ENCODE measurements around the gene VWA8. TPM values are rescaled to one million over a fixed set of nuclear protein-coding genes. Genes with fewer than 3 reads are reported as not detected.

Gene VWA8
- total and polyA plus RNA-seq, 2 of the 8 experiments (the other 6 are each of a cell fraction or from before 2014, with no cell fraction given): 5.9 to 19.6 TPM

GRCh38 chr13:41833831-41834230 is 127.1 kb downstream of the VWA8 start:
- H2AK5ac ChIP-seq (ENCODE audit: low read depth, low read length): no peak overlapping the region
- FAIRE-seq: no peak
- H2AFZ ChIP-seq (ENCODE audit: low read length): no peak overlapping the region
- no peaks in the 10 kb centered on the region for H3K4me1 ChIP-seq (replicated peaks in 1 of 4; ENCODE audit: control insufficient read depth in 3 of 4, insufficient read depth in 4 of 4, low read length in 3 of 4)
- H2BK5ac ChIP-seq (ENCODE audit: low read depth, low read length): no peak overlapping the region
- H3K79me1 ChIP-seq (ENCODE audit: low read depth, low read length): no peaks in the 10 kb centered on the region
- H3K79me2 ChIP-seq (ENCODE audit: control insufficient read depth in 1 of 2, insufficient read depth in 2 of 2, low read length in 2 of 2): no peaks in the 10 kb centered on the region
- no peaks in the 10 kb centered on the region for H4K20me1 ChIP-seq (replicated peaks in 1 of 2; ENCODE audit: control insufficient read depth in 1 of 2, insufficient read depth in 2 of 2, low read length in 2 of 2)
- no peak overlapping the region for H3K4ac ChIP-seq (replicated peaks; ENCODE audit: insufficient read length, low read depth, low read length)
- H3K56ac ChIP-seq (replicated peaks; ENCODE audit: insufficient read length, low read depth, low read length): no peak overlapping the region
- H3K23me2 ChIP-seq (ENCODE audit: low read depth, low read length): no peaks in the 10 kb centered on the region
- no peak overlapping the region for H3K23ac ChIP-seq (ENCODE audit: insufficient read length)
- no peak overlapping the region for H3K18ac ChIP-seq (ENCODE audit: extremely low read depth, low read length)
- H2BK20ac ChIP-seq (ENCODE audit: low read length): no peak overlapping the region
- no peak overlapping the region for H4K8ac ChIP-seq (ENCODE audit: extremely low read depth, insufficient read depth, low read length)
- no peaks in the 10 kb centered on the region for H3K9me3 ChIP-seq (ENCODE audit: insufficient read depth in 2 of 2, low read depth in 1 of 2, low read length in 1 of 2)
- H3K36me3 ChIP-seq (ENCODE audit: control insufficient read depth in 2 of 4, insufficient read depth in 4 of 4, low read length in 3 of 4): peaks cover 0 to 3% (median 0%) of the 10 kb centered on the region in 4 experiments; a peak in 3 of 8 replicates
- no peak for DNase-seq (ENCODE audit: low read depth in 1 of 2, low spot score in 2 of 2)
- no peak overlapping the region for H2BK120ac ChIP-seq (replicated peaks; ENCODE audit: low read depth, low read length)
- H3K27me3 ChIP-seq (replicated peaks in 1 of 4; ENCODE audit: control insufficient read depth in 3 of 4, extremely low read depth in 1 of 4, insufficient read depth in 3 of 4, low read length in 3 of 4): no peaks in the 10 kb centered on the region
- CTCF ChIA-PET (ENCODE audit: partially characterized antibody): interaction anchor here (0.7 to 1.2 kb wide), 2 partner anchors 150 to 195 kb away, joined by 3 to 4 read pairs; no protein-coding TSS in a partner anchor
- H4K5ac ChIP-seq (ENCODE audit: insufficient read length, low read depth, low read length): no peak overlapping the region
- POLR2A ChIA-PET (ENCODE audit: partially characterized antibody): interaction anchor here (0.6 kb wide), 1 partner anchor 450 kb away, joined by 3 read pairs; no protein-coding TSS in a partner anchor
- H3K4me2 ChIP-seq (ENCODE audit: insufficient read depth in 1 of 2, low read depth in 2 of 2, low read length in 2 of 2): no peak overlapping the region
- no peak overlapping the region for H3K4me3 ChIP-seq (ENCODE audit: extremely low read depth in 1 of 4, insufficient read depth in 2 of 4, low read depth in 3 of 4, low read length in 4 of 4)
- no peak overlapping the region for H2BK12ac ChIP-seq (ENCODE audit: low read depth, low read length)
- H2BK15ac ChIP-seq (ENCODE audit: low read length): no peak overlapping the region
- no peak overlapping the region for H3K9ac ChIP-seq (replicated peaks in 1 of 4; ENCODE audit: extremely low read depth in 1 of 4, low read depth in 3 of 4, low read length in 3 of 4)
- H3K27ac ChIP-seq (ENCODE audit: low read depth, low read length): no peak overlapping the region
- no peak overlapping the region for H4K91ac ChIP-seq (replicated peaks; ENCODE audit: insufficient read length, low read length)
- H3K14ac ChIP-seq (ENCODE audit: insufficient read length): no peak overlapping the region
- TF ChIP-seq BACH1 (IDR thresholded peaks at IDR 0.05; ENCODE audit: low read length) (no peak), RFX5 (IDR thresholded peaks at IDR 0.05; ENCODE audit: borderline replicate concordance, low read depth, low read length) (no peak), CHD2 (IDR thresholded peaks at IDR 0.05; ENCODE audit: low read length) (no peak), HDAC6 (IDR thresholded peaks at IDR 0.05; ENCODE audit: low read depth, low read length) (no peak), GABPA (IDR thresholded peaks at IDR 0.05; ENCODE audit: borderline replicate concordance, insufficient read depth, low read length) (no peak), BRCA1 (IDR thresholded peaks at IDR 0.05; ENCODE audit: low read depth, low read length) (no peak), CTCF (IDR thresholded peaks at IDR 0.05; ENCODE audit: control extremely low read depth in 1 of 3, insufficient read depth in 1 of 3, low read depth in 1 of 3, low read length in 3 of 3) (no peak), ATF3 (IDR thresholded peaks at IDR 0.05; ENCODE audit: insufficient read depth, low read depth, low read length) (no peak), CBX5 (IDR thresholded peaks at IDR 0.05; ENCODE audit: low read depth, low read length) (no peak), CTBP2 (IDR thresholded peaks at IDR 0.05; ENCODE audit: borderline replicate concordance, insufficient read depth, insufficient read length, low read length) (no peak), CHD1 (IDR thresholded peaks at IDR 0.05; ENCODE audit: low read depth, low read length) (no peak), CREB1 (IDR thresholded peaks at IDR 0.05) (no peak), ZNF274 (IDR thresholded peaks at IDR 0.05; ENCODE audit: borderline replicate concordance, extremely low read depth, low read length) (no peak)
